DOHH2 (cell line): ENCODE data around the gene SMG6.

Experiments used
- CTCF ChIP-seq: fragments of 200-600 bp; sonication (generic); IDR thresholded peaks from one replicate; pipeline ENCODE4 v1.5.1; 2014; ENCODE audit warnings: antibody characterized with exemption, mild to moderate bottlenecking, low read depth, low read length; ENCODE audit not compliant: poor library complexity, severe bottlenecking
- EZH2phosphoT487 ChIP-seq: fragments of 200-600 bp; sonication (generic); IDR thresholded peaks from 2 replicates; pipeline ENCODE4 v1.6.1; 2017; ENCODE audit warnings: borderline replicate concordance, mild to moderate bottlenecking, antibody characterized with exemption, low read length, moderate library complexity, mixed read lengths

- no peak for TF ChIP-seq EZH2phosphoT487
- TF ChIP-seq CTCF: no peak
Measured at GRCh38 chr17:2149934-2150333, 153.7 kb downstream of the SMG6 start.
